ENCODE data around the gene CENPP.

- TF ChIP-seq CTCF (IDR thresholded peaks at IDR 0.05; ENCODE audit: low read depth, low read length, missing input control) (no peak), TAF1 (conservative IDR thresholded peaks at IDR 0.05) (no peak), RAD21 (IDR thresholded peaks at IDR 0.05) (no peak), FOXA1 (IDR thresholded peaks at IDR 0.05) (no peak), HNF4G (IDR thresholded peaks at IDR 0.05) (no peak), REST (IDR thresholded peaks at IDR 0.05) (no peak), EGR1 (IDR thresholded peaks at IDR 0.05; ENCODE audit: low read depth in 2 of 2) (no peak), JUND (IDR thresholded peaks at IDR 0.05) (no peak), ZBTB33 (IDR thresholded peaks at IDR 0.05) (no peak)
- TF ChIP-seq, protein P1, sequence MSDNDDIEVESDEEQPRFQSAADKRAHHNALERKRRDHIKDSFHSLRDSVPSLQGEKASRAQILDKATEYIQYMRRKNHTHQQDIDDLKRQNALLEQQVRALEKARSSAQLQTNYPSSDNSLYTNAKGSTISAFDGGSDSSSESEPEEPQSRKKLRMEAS (IDR thresholded peaks at IDR 0.05), result no peak
- TF ChIP-seq, protein P2, sequence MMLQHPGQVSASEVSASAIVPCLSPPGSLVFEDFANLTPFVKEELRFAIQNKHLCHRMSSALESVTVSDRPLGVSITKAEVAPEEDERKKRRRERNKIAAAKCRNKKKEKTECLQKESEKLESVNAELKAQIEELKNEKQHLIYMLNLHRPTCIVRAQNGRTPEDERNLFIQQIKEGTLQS (IDR thresholded peaks at IDR 0.05), result no peak
Measured at GRCh38 chr9:92278110-92278509, 47.6 kb upstream of the CENPP start.
